Posterior vena cava (tissue), 2 donors: ENCODE results near the gene NTPCR. TPM values are rescaled to one million over a fixed set of nuclear protein-coding genes. Genes with fewer than 3 reads are reported as not detected.

Experiments used
- DNase-seq: peaks from one replicate; pipeline ENCODE4 v3.0.0-alpha.2; 2020; ENCODE audit warnings: low spot score
- intact Hi-C, 2 donors: fragments of 100-400 bp; cut with DNase I; formaldehyde crosslinking; loops; one replicate each; pipeline versions ENCODE4 v1.14.1 to v1.14.2; 2022 to 2023
- total RNA-seq, 2 donors: library from RNA; stranded (reverse); fragmentation: NEBNext Ultra II Directional; extraction: Animal tissue kit (Norgen Biotek cat#: 25700); gene quantifications; one replicate each; pipeline ENCODE4 v1.2.1, GENCODE V29; 2021
- donor health status: DM: yes; HTN: yes; CAD: no.
- donor health status: DM: yes; HTN: yes; CAD: no.

Gene NTPCR
- total RNA-seq, 2 donors from 2014 or later, result 27.5 to 37.3 TPM

DNA sequence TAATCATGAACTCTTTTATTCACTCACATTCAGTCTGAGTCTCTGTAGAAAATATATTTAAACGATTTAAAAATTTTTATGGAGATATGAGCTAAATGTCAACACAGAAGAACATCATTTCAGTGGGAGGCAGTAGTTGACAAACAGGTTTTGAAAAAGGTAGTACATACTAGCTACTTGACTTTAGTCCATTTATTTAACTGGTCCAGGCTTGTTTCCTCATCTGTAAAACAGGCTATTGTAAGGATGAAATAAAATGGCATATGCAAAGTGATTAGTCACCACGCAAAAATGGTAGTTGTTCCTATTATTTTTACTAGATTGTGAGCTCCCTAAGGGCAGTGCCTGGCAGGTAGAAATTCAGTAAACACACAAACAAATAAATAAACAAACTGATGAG lies 75.2 kb downstream of the NTPCR start:
- intact Hi-C loops, result loop anchor here in 1 of 2 donors (10.0 kb wide), 1 partner anchor 391 kb away; the partner anchor contains the start of gene SIPA1L2
- no peak for DNase-seq

DNA sequence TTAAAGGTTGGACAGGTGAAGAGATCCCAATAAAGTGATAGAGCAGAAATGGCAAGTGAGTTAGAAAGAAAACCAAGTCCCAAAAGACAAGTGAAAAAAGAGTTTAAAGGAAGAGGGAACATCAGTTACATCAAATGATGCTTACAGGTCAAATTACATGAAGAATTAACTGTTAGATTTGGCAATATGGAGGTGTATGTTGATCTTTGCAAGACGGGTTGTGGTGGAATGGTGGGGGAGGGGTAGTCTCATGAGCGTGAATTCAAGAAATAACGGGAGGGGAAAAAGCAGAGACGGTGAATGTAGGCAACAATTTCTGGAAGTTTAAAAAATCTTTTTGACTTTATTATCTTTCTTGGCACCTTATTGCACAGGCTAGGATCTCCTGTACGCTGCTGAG lies 76.6 kb downstream of the NTPCR start:
- DNase-seq, result no peak
- intact Hi-C loops, result loop anchor here in 1 of 2 donors (10.0 kb wide), 1 partner anchor 392 kb away; the partner anchor contains the start of gene SIPA1L2

DNA sequence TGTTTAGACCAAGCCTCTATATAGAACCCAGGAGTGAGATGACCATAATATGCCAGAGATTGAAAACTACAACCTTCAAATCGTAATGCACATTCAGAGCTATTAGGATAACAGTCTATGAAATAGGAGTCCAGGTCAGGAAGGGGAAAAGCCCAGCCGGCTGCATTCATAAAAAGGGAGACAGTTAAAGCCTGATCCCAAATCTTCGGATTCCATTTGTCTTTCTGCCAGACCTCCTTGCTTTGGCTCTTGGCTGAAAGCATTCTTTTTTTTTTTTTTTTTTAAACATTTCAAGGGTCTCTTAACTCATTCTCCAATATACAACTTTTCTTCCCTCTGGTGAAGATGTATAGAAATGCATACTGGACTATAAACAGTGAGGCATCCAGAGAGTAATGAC lies 81.1 kb downstream of the NTPCR start:
- no peak for DNase-seq
- intact Hi-C loops, result no loop called here

DNA sequence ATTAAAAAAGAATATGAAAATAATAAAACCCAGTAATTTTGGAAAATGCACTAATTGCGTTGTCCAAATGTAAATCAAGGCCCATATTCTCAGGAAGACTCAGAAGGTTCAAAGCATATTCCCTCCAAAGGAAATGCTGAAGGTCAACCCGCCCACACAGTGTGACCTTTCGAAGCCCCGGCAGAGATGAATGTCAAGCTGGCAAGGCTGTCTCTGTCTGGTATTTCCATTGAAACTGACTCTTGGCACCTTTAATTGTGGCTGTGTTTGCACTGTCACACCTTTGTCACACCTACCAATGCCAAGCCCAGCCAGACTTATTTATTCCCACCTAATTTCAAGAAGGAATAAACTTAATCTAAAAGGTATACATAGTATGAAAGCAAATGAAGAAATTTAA lies 82.5 kb downstream of the NTPCR start:
- intact Hi-C loops, result no loop called here
- no peak for DNase-seq

DNA sequence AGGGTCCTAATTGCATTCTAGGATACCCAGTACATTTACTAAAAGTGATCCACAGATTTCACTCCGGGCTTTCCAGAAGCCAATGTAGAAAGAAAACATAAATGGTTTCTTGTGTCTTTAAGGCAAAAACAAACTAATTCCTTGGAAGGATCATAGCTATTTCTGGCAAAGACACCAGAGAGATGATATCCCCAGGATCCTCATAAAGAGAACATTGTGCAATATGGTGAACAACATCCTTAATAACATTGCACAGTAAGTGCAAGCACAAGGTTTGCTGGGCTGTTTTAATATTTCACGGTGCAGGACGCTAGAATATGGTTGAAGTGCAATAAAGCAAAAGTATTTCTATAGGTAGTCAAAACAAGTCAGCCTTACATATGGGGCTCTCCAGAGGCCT lies 83.0 kb downstream of the NTPCR start:
- DNase-seq, result no peak
- intact Hi-C loops, result no loop called here

Other genes with a start within 250 kb of the NTPCR start
- 1 to 10 TPM; 1.2 to 2.9 TPM for gene MAP10, start 145.2 kb upstream of the NTPCR start, total RNA-seq